Activated T-helper 17 cell treated with anti-CD3 and anti-CD28 coated beads, Interleukin-2, amount 50 U/mL, for 72 hours (primary cell): Measurements from ENCODE around the gene TNIP1. TPM values are rescaled to one million over a fixed set of nuclear protein-coding genes. Genes with fewer than 3 reads are reported as not detected.
A peak's percentile ranks its signal among the peaks of the same experiment; 100 is the strongest.

Source experiments
- ATAC-seq: fragments of 150-1000 bp; cut with Tn5 transposase; replicated peaks from 2 replicates; pipeline ENCODE4 v1.10.0; 2021; ENCODE audit warnings: mild to moderate bottlenecking, moderate library complexity
- H3K27ac Mint-ChIP-seq: one replicate; pipeline ENCODE4 v1.8.0; 2022; ENCODE audit warnings: mixed read lengths
- H3K27me3 Mint-ChIP-seq: one replicate; pipeline ENCODE4 v1.8.0; 2022; ENCODE audit warnings: mixed read lengths
- H3K36me3 Mint-ChIP-seq: one replicate; pipeline ENCODE4 v1.8.0; 2022; ENCODE audit warnings: low read depth, mild to moderate bottlenecking, mixed read lengths
- H3K4me1 Mint-ChIP-seq: one replicate; pipeline ENCODE4 v1.8.0; 2022; ENCODE audit warnings: mixed read lengths
- H3K4me3 Mint-ChIP-seq: one replicate; pipeline ENCODE4 v1.8.0; 2022; ENCODE audit warnings: mild to moderate bottlenecking, mixed read lengths
- H3K9me3 Mint-ChIP-seq: one replicate; pipeline ENCODE4 v1.8.0; 2022; ENCODE audit warnings: mixed read lengths
- total RNA-seq, 2 donors: library from RNA; stranded (reverse); gene quantifications; one replicate each; pipeline ENCODE4 v1.2.3, GENCODE V29; 2022

Gene TNIP1
- total RNA-seq, 2 donors from 2014 or later: 316 to 609 TPM

DNA sequence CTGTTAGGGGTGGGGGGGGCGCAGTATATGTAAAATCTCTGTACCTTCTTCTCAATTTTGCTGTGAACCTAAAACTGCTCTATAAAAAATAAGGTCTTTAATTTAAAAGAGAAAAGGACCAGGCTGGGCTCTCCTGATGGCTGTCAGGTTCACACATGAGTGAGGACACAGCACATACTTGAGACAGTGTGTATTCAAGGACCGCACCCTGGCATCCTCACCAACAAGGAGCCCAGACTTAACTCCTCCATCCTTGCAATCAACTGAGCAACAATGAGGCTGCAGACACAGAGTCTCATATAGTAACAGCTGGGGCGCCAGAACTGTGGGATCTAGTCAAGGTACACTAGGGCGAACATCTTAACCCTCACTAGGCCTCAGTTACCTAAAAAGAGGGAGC lies 9.8 kb downstream of the TNIP1 start:
- peak overlapping the region; percentile 88 for H3K4me3 Mint-ChIP-seq
- H3K27ac Mint-ChIP-seq: peak overlapping the region; percentile 65
- peaks cover 100% of the 10 kb centered on the region for H3K36me3 Mint-ChIP-seq
- H3K27me3 Mint-ChIP-seq: no peaks in the 10 kb centered on the region
- H3K9me3 Mint-ChIP-seq: no peaks in the 10 kb centered on the region
- no peak for ATAC-seq
- H3K4me1 Mint-ChIP-seq: peaks cover 72% of the 10 kb centered on the region

DNA sequence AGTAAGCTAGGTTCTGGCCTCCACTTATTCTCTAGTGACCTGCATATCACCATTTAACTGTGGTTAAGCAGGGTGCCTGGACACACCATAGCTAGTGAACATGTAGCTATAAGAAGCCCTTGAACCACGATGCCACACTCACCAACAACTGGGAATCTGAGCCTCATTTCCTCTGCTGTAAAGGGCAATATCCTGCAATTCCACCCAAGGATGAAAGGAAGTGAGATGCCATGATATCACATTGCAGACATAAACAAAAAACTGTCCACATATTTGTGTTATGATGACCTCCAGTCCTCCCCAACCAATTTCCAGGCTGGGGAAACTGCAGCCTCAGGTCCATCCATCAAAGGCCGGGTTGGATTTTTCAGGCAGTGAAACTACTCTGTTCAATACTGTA lies 10.4 kb downstream of the TNIP1 start:
- Mint-ChIP-seq H3K36me3 (peaks cover 100% of the 10 kb centered on the region), H3K27me3 (no peaks in the 10 kb centered on the region), H3K4me3 (peak overlapping the region; percentile 88), H3K4me1 (peaks cover 72% of the 10 kb centered on the region), H3K27ac (peak overlapping the region; percentile 82), H3K9me3 (no peaks in the 10 kb centered on the region)
- no peak for ATAC-seq

DNA sequence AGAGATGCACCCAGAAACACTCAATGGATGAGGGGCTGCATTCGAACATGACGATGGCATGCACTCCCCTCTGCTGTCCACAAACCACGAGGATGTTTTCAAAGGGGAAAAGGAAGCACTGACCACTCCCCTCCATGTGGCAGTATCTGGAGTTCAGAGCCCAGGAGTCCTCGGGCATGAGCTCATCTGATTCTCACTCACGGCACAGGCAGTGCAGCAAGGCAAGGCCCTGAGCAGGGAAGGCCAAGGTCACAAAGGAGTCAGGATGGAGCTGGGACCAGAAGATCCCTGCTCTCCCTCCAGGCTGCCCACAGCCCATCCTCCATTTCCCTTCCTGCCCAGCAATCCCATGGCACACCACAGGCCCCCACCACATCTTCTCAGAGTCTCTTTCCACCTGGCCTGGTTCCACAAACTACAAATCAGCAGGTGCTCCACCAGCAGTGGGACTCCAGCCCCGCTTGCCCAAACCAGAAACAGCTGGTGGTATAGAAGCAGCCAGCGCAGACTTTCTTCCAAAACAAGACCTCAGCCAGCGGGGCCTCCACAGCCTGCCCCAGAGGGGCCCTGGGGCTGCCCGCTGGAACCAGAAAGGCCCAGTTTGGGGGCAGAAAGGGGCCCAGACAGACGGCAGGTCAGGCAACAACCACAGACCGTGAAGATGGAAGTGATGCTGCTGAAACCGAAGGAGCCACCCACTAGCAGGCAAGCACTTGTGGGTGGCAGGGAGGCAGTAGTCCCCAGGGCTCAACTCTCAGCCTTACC lies 12.2 kb downstream of the TNIP1 start:
- H3K4me3 Mint-ChIP-seq: peak overlapping the region; percentile 88
- H3K27ac Mint-ChIP-seq: peak overlapping the region; percentile 82
- ATAC-seq: peak; percentile 65
- no peaks in the 10 kb centered on the region for H3K9me3 Mint-ChIP-seq
- no peaks in the 10 kb centered on the region for H3K27me3 Mint-ChIP-seq
- peaks cover 100% of the 10 kb centered on the region for H3K36me3 Mint-ChIP-seq
- peaks cover 83% of the 10 kb centered on the region for H3K4me1 Mint-ChIP-seq

DNA sequence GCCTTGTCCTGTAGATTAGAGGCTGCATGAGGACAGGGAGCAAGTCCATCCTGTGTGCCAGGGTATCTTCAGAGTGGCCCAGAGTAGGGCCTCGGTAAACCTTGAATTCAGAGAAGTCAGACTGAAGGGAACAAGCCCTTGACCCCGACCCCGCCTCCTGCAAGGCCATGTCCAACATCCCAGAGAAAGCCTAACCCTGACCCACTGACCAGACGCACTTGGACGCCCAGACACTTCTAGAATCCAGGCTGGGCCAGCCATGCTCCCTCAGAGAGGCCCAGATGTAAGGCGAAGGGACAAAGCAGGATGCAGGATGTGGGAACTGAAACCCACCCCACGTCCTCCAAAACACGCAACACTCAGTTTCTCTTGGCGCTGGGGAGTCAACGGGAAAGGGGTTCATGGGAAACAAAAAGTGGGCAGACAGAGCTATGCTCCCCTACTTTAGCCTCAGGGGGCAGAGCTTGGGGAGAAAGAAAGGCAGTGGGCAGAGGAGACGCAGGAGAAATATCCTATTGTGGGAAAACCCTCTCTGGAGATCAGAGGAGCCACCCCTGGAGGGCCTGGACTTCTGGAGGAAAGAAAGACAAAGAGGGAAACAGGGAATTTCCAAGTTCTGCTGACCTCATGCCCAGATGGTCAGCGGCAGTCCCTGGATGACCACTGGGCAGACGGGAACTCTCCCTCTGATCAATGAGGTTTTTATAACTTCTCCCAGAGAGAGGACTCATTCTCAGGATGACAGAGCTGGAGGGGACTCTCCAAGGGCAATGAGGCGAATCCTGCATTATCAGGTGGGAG lies 13.0 kb downstream of the TNIP1 start:
- Mint-ChIP-seq H3K4me1 (peaks cover 83% of the 10 kb centered on the region), H3K9me3 (no peaks in the 10 kb centered on the region), H3K4me3 (peak overlapping the region; percentile 88), H3K27me3 (no peaks in the 10 kb centered on the region), H3K27ac (peak overlapping the region; percentile 82), H3K36me3 (peaks cover 100% of the 10 kb centered on the region)
- ATAC-seq: peak; percentile 2

DNA sequence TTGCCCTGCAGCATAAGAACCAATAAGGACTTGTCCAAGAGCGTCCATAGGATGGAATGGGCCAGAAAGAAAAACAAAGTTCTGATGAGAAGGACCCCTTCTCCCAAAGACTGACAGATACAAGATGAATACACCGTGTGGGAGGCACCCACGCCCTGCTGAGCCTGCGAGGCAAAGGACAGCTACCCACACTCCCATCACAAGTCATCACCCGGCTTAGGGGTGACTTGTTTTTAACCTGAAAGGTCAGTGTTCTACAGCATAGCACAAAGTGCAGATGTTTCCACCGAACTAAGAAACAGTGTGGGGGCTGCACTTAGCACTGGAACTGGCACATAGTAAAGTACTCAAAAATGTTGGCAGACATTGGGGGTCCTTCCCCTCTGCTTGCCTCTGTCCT lies 13.9 kb downstream of the TNIP1 start:
- H3K4me1 Mint-ChIP-seq: peaks cover 76% of the 10 kb centered on the region
- peak overlapping the region; percentile 82 for H3K27ac Mint-ChIP-seq
- H3K36me3 Mint-ChIP-seq: peaks cover 100% of the 10 kb centered on the region
- ATAC-seq: peak; percentile 18
- no peaks in the 10 kb centered on the region for H3K9me3 Mint-ChIP-seq
- peak overlapping the region; percentile 88 for H3K4me3 Mint-ChIP-seq
- H3K27me3 Mint-ChIP-seq: no peaks in the 10 kb centered on the region

DNA sequence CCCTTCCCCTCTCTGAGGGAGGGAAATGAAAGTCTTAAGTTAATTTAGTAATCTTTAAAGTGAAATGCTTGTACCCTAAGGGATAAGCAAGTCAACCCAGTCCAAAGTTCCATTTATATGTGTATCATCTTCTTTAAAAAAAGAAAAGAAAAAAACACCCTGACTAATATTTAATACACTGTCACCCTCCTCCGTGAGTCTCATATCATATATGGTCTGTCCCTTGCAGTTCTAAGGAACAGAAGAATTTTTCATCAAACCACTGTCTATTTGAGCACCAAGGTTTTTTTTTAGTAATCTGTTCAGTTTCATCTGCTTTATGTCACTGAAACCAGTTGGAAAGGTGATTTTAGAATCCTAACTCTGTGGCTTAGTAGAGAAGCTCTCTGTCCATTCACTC lies 15.2 kb downstream of the TNIP1 start:
- H3K9me3 Mint-ChIP-seq: no peaks in the 10 kb centered on the region
- peaks cover 79% of the 10 kb centered on the region for H3K4me1 Mint-ChIP-seq
- H3K4me3 Mint-ChIP-seq: peak overlapping the region; percentile 88
- ATAC-seq: peak; percentile 67
- peak overlapping the region; percentile 82 for H3K27ac Mint-ChIP-seq
- peaks cover 100% of the 10 kb centered on the region for H3K36me3 Mint-ChIP-seq
- no peaks in the 10 kb centered on the region for H3K27me3 Mint-ChIP-seq

DNA sequence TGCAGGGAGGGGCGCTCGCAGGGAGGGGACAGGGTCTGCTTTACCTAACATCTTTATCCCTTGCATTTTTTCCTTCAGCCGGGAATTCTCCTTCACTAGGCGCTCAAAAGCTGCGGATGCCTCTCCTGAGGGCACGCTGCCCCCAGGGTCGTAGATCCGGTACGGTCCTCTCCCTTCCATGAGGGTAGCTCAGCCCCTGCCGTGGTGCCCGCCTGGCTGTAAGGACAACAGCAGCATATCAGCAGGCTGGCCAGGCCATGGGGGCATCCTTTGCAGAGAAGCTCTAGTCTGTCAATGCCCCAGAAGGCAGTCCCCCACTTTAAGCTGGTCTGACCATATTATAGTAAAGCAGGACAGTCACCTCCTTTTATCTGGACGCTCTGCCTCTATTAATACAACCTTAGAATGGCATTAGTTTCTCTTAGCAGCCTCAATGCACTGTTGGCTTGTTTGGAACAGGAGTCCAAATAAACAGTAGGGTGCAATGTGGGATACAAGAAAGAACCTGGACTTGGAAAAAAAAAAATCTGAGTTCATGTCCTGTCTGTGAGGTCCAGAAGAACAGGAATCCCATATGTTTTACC lies 15.8 kb downstream of the TNIP1 start:
- Mint-ChIP-seq H3K27ac (peak overlapping the region; percentile 82), H3K4me1 (peaks cover 79% of the 10 kb centered on the region), H3K4me3 (peak overlapping the region; percentile 88), H3K27me3 (no peaks in the 10 kb centered on the region), H3K9me3 (no peaks in the 10 kb centered on the region), H3K36me3 (peaks cover 100% of the 10 kb centered on the region)
- ATAC-seq: no peak

DNA sequence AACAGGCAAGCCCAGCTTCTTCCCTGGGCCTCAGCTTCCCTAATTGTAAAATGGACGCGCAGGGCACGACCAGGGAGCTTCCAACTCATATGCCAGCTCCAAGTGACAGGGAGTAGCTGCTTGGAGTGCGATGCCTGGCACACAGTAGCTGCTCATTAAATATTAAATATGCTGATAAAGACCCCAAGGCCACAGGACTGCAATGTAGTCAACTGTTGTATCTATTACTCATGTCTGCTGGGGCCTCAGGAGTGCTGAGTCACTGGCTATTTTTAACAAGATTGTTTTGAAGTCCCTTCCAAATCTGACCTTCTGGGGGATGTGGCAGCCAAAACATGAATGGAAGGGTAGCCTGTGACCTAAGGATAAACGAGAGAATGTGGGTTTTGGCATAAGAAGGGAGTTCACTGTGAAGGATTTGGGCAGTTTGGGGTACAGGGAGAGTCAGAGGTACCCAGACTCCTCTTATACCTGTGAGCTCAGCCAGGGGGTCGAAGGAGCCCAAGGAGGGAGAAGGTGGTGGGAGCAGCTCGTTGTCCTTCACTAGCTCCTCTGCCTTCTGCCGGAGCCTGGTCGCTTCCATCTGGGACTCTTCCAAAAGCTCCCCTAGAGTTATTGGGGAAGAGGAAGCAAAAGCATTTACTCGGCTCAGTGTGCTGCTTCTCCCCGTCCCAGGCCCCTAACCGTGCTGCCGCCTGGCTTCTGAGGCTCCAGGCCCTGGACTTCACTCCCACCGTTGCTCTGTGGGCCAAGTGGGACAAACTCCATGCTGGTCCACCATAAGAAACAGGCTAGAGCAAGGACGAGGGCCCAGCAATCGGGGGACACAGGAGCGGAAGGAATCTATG lies 17.5 kb downstream of the TNIP1 start:
- Mint-ChIP-seq H3K27ac (peak overlapping the region; percentile 82), H3K9me3 (no peaks in the 10 kb centered on the region), H3K36me3 (peaks cover 100% of the 10 kb centered on the region)

DNA sequence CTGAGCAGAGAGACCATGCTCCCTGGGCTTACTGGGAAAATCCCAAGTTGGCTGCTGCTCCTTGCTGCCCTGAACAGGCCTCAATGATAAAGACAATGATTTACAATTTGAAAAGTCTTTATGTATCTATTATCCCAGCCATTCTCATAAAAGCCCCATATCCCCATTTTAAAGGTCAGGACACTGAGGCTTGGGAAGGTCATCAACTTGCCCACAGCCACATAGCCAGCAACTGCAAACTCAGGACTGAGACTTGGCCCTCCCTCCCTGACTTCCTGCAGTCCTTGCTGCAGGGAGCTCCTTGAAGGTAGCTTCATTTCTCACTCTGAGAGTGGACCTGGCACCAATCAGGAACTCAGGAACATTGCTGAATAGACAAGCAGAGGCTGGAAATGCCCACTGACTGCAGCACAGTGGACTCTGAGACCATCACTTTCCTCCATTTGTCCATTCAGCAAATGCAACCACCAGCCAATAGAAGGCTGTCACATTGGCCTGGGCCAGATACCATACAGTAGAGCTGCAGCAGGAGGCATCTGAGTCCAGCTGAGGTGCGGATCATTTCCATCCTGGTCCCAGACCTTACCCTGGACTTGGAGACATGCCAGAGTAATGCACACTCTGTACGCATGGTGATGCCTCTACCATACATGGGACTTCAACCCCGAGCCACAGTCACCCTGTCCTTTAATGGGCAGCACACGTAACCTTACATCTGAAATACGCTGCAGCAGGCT lies 18.3 kb downstream of the TNIP1 start:
- Mint-ChIP-seq H3K9me3 (no peaks in the 10 kb centered on the region), H3K4me3 (peak overlapping the region; percentile 88), H3K36me3 (peaks cover 100% of the 10 kb centered on the region), H3K27ac (peak overlapping the region; percentile 82), H3K27me3 (no peaks in the 10 kb centered on the region), H3K4me1 (peaks cover 64% of the 10 kb centered on the region)
- no peak for ATAC-seq

More for the DNA sequence above, 17.5 kb downstream of the TNIP1 start:
- Mint-ChIP-seq H3K4me3 (peak overlapping the region; percentile 88), H3K27me3 (no peaks in the 10 kb centered on the region), H3K4me1 (peaks cover 72% of the 10 kb centered on the region)
- ATAC-seq: no peak

DNA sequence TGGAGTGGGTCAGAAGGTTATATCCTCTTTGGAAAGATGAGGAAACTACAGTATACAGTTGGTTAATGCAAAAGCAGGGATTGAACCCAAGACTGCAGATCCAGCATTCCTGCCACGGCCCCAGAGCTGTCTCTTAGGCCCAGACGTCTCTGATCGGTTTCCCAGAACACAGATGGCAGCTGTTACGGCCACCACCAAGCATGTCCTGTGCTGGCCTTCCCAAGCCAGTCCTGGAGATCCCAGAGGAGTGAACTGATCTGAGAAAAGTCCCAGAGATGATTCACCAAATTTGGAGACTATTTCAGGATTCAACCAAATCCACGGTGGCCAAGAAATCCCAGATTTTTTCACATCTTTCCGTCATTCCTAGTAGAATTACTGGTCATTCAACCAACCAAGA lies 20.1 kb downstream of the TNIP1 start:
- Mint-ChIP-seq H3K9me3 (no peaks in the 10 kb centered on the region), H3K27ac (peak overlapping the region; percentile 75), H3K36me3 (peaks cover 100% of the 10 kb centered on the region), H3K4me3 (peak overlapping the region; percentile 43), H3K27me3 (no peaks in the 10 kb centered on the region), H3K4me1 (peaks cover 56% of the 10 kb centered on the region)
- ATAC-seq: no peak

DNA sequence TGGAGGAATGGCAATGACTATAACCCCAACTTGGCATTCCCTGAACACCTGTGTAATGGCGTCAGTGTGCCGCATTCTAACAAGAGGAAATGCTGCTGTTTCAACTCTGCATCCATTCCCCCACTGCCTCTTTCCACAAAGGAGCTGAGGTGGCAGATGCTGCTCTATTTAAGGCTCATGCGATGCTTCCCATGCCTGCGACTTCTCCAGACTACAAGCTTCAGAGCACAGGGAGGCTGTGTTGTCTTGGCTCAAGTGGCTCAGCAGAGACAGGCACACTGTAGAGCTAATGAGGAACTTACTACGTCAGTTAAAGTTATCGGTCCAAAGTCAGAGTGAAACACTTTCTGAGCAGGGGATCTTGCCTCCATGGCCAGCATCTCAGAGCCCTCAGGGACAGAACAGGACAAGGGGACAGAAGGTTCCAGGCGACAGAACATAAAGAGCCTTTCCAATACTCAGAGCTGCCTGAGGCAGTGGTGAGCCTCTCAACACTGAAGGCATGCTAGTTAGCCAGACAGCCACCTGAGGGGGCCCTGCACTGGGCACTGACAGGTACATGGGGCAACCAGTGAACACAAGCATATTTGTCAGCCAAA lies 21.8 kb downstream of the TNIP1 start:
- no peak for ATAC-seq
- Mint-ChIP-seq H3K4me1 (peaks cover 41% of the 10 kb centered on the region), H3K4me3 (peak overlapping the region; percentile 43), H3K9me3 (no peaks in the 10 kb centered on the region), H3K27me3 (no peaks in the 10 kb centered on the region), H3K36me3 (peaks cover 100% of the 10 kb centered on the region), H3K27ac (peak overlapping the region; percentile 75)

DNA sequence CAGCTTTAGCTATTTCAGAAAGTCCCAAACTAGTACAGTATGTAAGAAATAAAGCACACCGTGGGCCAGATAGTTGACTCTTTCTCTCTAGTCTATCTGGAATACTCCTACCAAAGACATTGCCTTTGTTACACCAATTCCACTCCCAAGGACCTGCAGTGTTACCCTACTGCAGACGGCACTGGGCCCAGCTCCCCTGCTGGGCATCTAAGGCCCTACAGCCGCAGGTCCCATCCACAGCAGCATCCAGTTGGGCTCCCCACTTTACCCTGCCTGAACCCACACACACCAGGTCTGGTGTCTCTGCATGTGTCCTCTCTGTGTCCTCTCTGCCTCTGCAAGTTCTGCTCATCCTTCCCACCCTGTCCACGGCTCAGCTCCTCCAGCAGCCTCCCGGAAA lies 22.5 kb downstream of the TNIP1 start:
- no peaks in the 10 kb centered on the region for H3K27me3 Mint-ChIP-seq
- peaks cover 100% of the 10 kb centered on the region for H3K36me3 Mint-ChIP-seq
- no peak overlapping the region for H3K4me3 Mint-ChIP-seq
- peak overlapping the region; percentile 75 for H3K27ac Mint-ChIP-seq
- ATAC-seq: no peak
- peaks cover 39% of the 10 kb centered on the region for H3K4me1 Mint-ChIP-seq
- H3K9me3 Mint-ChIP-seq: no peaks in the 10 kb centered on the region
